Measurements from ENCODE around the gene SCFD2. TPM values are rescaled to one million over a fixed set of nuclear protein-coding genes. Genes with fewer than 3 reads are reported as not detected.

The SCFD2 gene
- total RNA-seq, 1 experiment from 2014 or later: 13.5 TPM

GRCh38 chr4:53137468-53137867 is 228.4 kb downstream of the SCFD2 start:
- no peaks in the 10 kb centered on the region for H3K27me3 ChIP-seq (ENCODE audit: control insufficient read depth, insufficient read depth, low read length)
- H3K4me3 ChIP-seq (ENCODE audit: insufficient read depth, low read depth, low read length): no peak overlapping the region
- no peaks in the 10 kb centered on the region for H3K36me3 ChIP-seq (replicated peaks; ENCODE audit: control insufficient read depth, insufficient read depth, low read length)
- DNase-seq: no peak

GRCh38 chr4:53136954-53137353 is 228.9 kb downstream of the SCFD2 start:
- H3K27me3 ChIP-seq (ENCODE audit: control insufficient read depth, insufficient read depth, low read length): no peaks in the 10 kb centered on the region
- no peak overlapping the region for H3K4me3 ChIP-seq (ENCODE audit: insufficient read depth, low read depth, low read length)
- no peaks in the 10 kb centered on the region for H3K36me3 ChIP-seq (replicated peaks; ENCODE audit: control insufficient read depth, insufficient read depth, low read length)
- no peak for DNase-seq

GRCh38 chr4:53132132-53132891 is 233.5 kb downstream of the SCFD2 start:
- Histone ChIP-seq H3K27me3 (ENCODE audit: control insufficient read depth, insufficient read depth, low read length) (no peaks in the 10 kb centered on the region), H3K4me3 (ENCODE audit: insufficient read depth, low read depth, low read length) (no peak overlapping the region), H3K36me3 (replicated peaks; ENCODE audit: control insufficient read depth, insufficient read depth, low read length) (no peaks in the 10 kb centered on the region)
- no peak for DNase-seq

GRCh38 chr4:53131562-53131925 is 234.3 kb downstream of the SCFD2 start:
- no peak for DNase-seq
- no peaks in the 10 kb centered on the region for H3K27me3 ChIP-seq (ENCODE audit: control insufficient read depth, insufficient read depth, low read length)
- H3K4me3 ChIP-seq (ENCODE audit: insufficient read depth, low read depth, low read length): no peak overlapping the region
- no peaks in the 10 kb centered on the region for H3K36me3 ChIP-seq (replicated peaks; ENCODE audit: control insufficient read depth, insufficient read depth, low read length)

GRCh38 chr4:53130896-53131561 is 234.8 kb downstream of the SCFD2 start:
- no peaks in the 10 kb centered on the region for H3K36me3 ChIP-seq (replicated peaks; ENCODE audit: control insufficient read depth, insufficient read depth, low read length)
- H3K27me3 ChIP-seq (ENCODE audit: control insufficient read depth, insufficient read depth, low read length): no peaks in the 10 kb centered on the region
- DNase-seq: peak; percentile 20
- no peak overlapping the region for H3K4me3 ChIP-seq (ENCODE audit: insufficient read depth, low read depth, low read length)

GRCh38 chr4:53128706-53129357 is 237.0 kb downstream of the SCFD2 start:
- H3K36me3 ChIP-seq (replicated peaks; ENCODE audit: control insufficient read depth, insufficient read depth, low read length): no peaks in the 10 kb centered on the region

GRCh38 chr4:53128231-53128630 is 237.6 kb downstream of the SCFD2 start:
- Histone ChIP-seq H3K4me3 (ENCODE audit: insufficient read depth, low read depth, low read length) (no peak overlapping the region), H3K27me3 (ENCODE audit: control insufficient read depth, insufficient read depth, low read length) (no peaks in the 10 kb centered on the region), H3K36me3 (replicated peaks; ENCODE audit: control insufficient read depth, insufficient read depth, low read length) (no peaks in the 10 kb centered on the region)
- DNase-seq: no peak

More at GRCh38 chr4:53128706-53129357, 237.0 kb downstream of the SCFD2 start:
- no peak for DNase-seq
- Histone ChIP-seq H3K4me3 (ENCODE audit: insufficient read depth, low read depth, low read length) (no peak overlapping the region), H3K27me3 (ENCODE audit: control insufficient read depth, insufficient read depth, low read length) (no peaks in the 10 kb centered on the region)

- Histone ChIP-seq H3K4me3 (ENCODE audit: insufficient read depth, low read depth, low read length) (no peak overlapping the region), H3K36me3 (replicated peaks; ENCODE audit: control insufficient read depth, insufficient read depth, low read length) (no peaks in the 10 kb centered on the region), H3K27me3 (ENCODE audit: control insufficient read depth, insufficient read depth, low read length) (no peaks in the 10 kb centered on the region)
- DNase-seq: no peak
These were observed 238.5 kb downstream of the SCFD2 start for GRCh38 chr4:53127365-53127764.

- Histone ChIP-seq H3K4me3 (ENCODE audit: insufficient read depth, low read depth, low read length) (no peak overlapping the region), H3K27me3 (ENCODE audit: control insufficient read depth, insufficient read depth, low read length) (no peaks in the 10 kb centered on the region), H3K36me3 (replicated peaks; ENCODE audit: control insufficient read depth, insufficient read depth, low read length) (no peaks in the 10 kb centered on the region)
- no peak for DNase-seq
These were observed 239.8 kb downstream of the SCFD2 start for GRCh38 chr4:53126099-53126498.

- no peak for DNase-seq
These were observed 242.0 kb downstream of the SCFD2 start for GRCh38 chr4:53123819-53124218.

GRCh38 chr4:53123171-53123570 is 242.7 kb downstream of the SCFD2 start:
- no peak for DNase-seq
- Histone ChIP-seq H3K36me3 (replicated peaks; ENCODE audit: control insufficient read depth, insufficient read depth, low read length) (no peaks in the 10 kb centered on the region), H3K27me3 (ENCODE audit: control insufficient read depth, insufficient read depth, low read length) (no peaks in the 10 kb centered on the region), H3K4me3 (ENCODE audit: insufficient read depth, low read depth, low read length) (no peak overlapping the region)

More at GRCh38 chr4:53123819-53124218, 242.0 kb downstream of the SCFD2 start:
- Histone ChIP-seq H3K36me3 (replicated peaks; ENCODE audit: control insufficient read depth, insufficient read depth, low read length) (no peaks in the 10 kb centered on the region), H3K4me3 (ENCODE audit: insufficient read depth, low read depth, low read length) (no peak overlapping the region), H3K27me3 (ENCODE audit: control insufficient read depth, insufficient read depth, low read length) (no peaks in the 10 kb centered on the region)

GRCh38 chr4:53122280-53123116 is 243.4 kb downstream of the SCFD2 start:
- H3K27me3 ChIP-seq (ENCODE audit: control insufficient read depth, insufficient read depth, low read length): no peaks in the 10 kb centered on the region
- H3K4me3 ChIP-seq (ENCODE audit: insufficient read depth, low read depth, low read length): no peak overlapping the region
- no peaks in the 10 kb centered on the region for H3K36me3 ChIP-seq (replicated peaks; ENCODE audit: control insufficient read depth, insufficient read depth, low read length)
- no peak for DNase-seq

GRCh38 chr4:53121264-53121865 is 244.5 kb downstream of the SCFD2 start:
- Histone ChIP-seq H3K4me3 (ENCODE audit: insufficient read depth, low read depth, low read length) (no peak overlapping the region), H3K36me3 (replicated peaks; ENCODE audit: control insufficient read depth, insufficient read depth, low read length) (no peaks in the 10 kb centered on the region), H3K27me3 (ENCODE audit: control insufficient read depth, insufficient read depth, low read length) (no peaks in the 10 kb centered on the region)
- no peak for DNase-seq

GRCh38 chr4:53120778-53121177 is 245.1 kb downstream of the SCFD2 start:
- Histone ChIP-seq H3K27me3 (ENCODE audit: control insufficient read depth, insufficient read depth, low read length) (no peaks in the 10 kb centered on the region), H3K36me3 (replicated peaks; ENCODE audit: control insufficient read depth, insufficient read depth, low read length) (no peaks in the 10 kb centered on the region), H3K4me3 (ENCODE audit: insufficient read depth, low read depth, low read length) (no peak overlapping the region)
- no peak for DNase-seq
